CD8-positive, alpha-beta memory T cell (primary cell): ENCODE data around the gene ZNF546. TPM values are rescaled to one million over a fixed set of nuclear protein-coding genes. Genes with fewer than 3 reads are reported as not detected.
A peak's percentile ranks its signal among the peaks of the same experiment; 100 is the strongest.

Source experiments
- CTCF ChIA-PET: fragments of 350-600 bp; sonication (Branson Sonifier 250); formaldehyde crosslinking; loops from one replicate; lab custom pipeline; 2021; ENCODE audit warnings: antibody characterized with exemption; lab: Charles Lee
- POLR2A ChIA-PET: fragments of 350-600 bp; sonication (Branson Sonifier 250); formaldehyde crosslinking; loops from one replicate; lab custom pipeline; 2021; ENCODE audit warnings: antibody characterized with exemption; lab: Charles Lee
- DNase-seq, 5 donors: peaks; one replicate each; pipeline versions ENCODE4 v3.0.0 to v3.0.0-alpha.2; 2020 to 2022; ENCODE audit warnings: mixed read lengths in 1 of 5
- H3K27ac ChIP-seq: one replicate; pipeline ENCODE4 v1.7.0; 2013; ENCODE audit warnings: low read depth, mild to moderate bottlenecking, low read length, moderate library complexity
- H3K27me3 ChIP-seq: 2 replicates; pipeline ENCODE4 v1.7.0; 2013; ENCODE audit warnings: low read length, mild to moderate bottlenecking; ENCODE audit not compliant: insufficient read depth, poor library complexity, severe bottlenecking
- H3K36me3 ChIP-seq: 2 replicates; pipeline ENCODE4 v1.7.0; 2013; ENCODE audit warnings: mild to moderate bottlenecking, low read length, moderate library complexity; ENCODE audit not compliant: insufficient read depth
- H3K4me1 ChIP-seq: 2 replicates; pipeline ENCODE4 v1.7.0; 2013; ENCODE audit warnings: mild to moderate bottlenecking, low read length, moderate library complexity; ENCODE audit not compliant: insufficient read depth
- H3K4me3 ChIP-seq: 2 replicates; pipeline ENCODE4 v1.7.0; 2013; ENCODE audit warnings: mild to moderate bottlenecking, low read length
- H3K9me3 ChIP-seq: 2 replicates; pipeline ENCODE4 v1.7.0; 2013; ENCODE audit warnings: mild to moderate bottlenecking, low read length
- H3K27ac Mint-ChIP-seq, 8 donors: one replicate each; pipeline ENCODE4 v1.8.0; 2020 to 2021; ENCODE audit warnings: mixed read lengths in 8 of 8, mild to moderate bottlenecking in 6 of 8, inconsistent platforms in 3 of 8, moderate library complexity in 3 of 8
- H3K27me3 Mint-ChIP-seq, 2 donors: one replicate each; pipeline ENCODE4 v1.8.0; 2020 to 2021; ENCODE audit warnings: mixed read lengths in 2 of 2, mild to moderate bottlenecking in 1 of 2, moderate library complexity in 1 of 2
- H3K36me3 Mint-ChIP-seq, 3 donors: one replicate each; pipeline ENCODE4 v1.8.0; 2020 to 2021; ENCODE audit warnings: mixed read lengths in 3 of 3, inconsistent platforms in 1 of 3, mild to moderate bottlenecking in 1 of 3
- H3K4me1 Mint-ChIP-seq, 3 donors: one replicate each; pipeline ENCODE4 v1.8.0; 2020 to 2021; ENCODE audit warnings: mixed read lengths in 3 of 3, inconsistent platforms in 1 of 3, mild to moderate bottlenecking in 1 of 3
- H3K4me3 Mint-ChIP-seq, 7 donors: one replicate each; pipeline ENCODE4 v1.8.0; 2020 to 2021; ENCODE audit warnings: mixed read lengths in 7 of 7, mild to moderate bottlenecking in 6 of 7, moderate library complexity in 4 of 7, inconsistent platforms in 2 of 7
- H3K9me3 Mint-ChIP-seq, 5 donors: one replicate each; pipeline ENCODE4 v1.8.0; 2020 to 2022; ENCODE audit warnings: mixed read lengths in 5 of 5, mild to moderate bottlenecking in 3 of 5, moderate library complexity in 2 of 5, inconsistent platforms in 1 of 5
- polyA plus RNA-seq: library from polyadenylated mRNA; unstranded; fragments of 300-500 nt; fragmentation: Illumina TruSeq; gene quantifications from one replicate; pipeline ENCODE4 v1.2.3, GENCODE V29; 2021
- total RNA-seq, 2 experiments: library from RNA; stranded (reverse); gene quantifications; one replicate each; pipeline ENCODE4 v1.2.3, GENCODE V29; 2021

ZNF546 gene
- total and polyA plus RNA-seq, 3 experiments from 2014 or later, result 4.8 to 6.6 (median 5.0) TPM

DNA sequence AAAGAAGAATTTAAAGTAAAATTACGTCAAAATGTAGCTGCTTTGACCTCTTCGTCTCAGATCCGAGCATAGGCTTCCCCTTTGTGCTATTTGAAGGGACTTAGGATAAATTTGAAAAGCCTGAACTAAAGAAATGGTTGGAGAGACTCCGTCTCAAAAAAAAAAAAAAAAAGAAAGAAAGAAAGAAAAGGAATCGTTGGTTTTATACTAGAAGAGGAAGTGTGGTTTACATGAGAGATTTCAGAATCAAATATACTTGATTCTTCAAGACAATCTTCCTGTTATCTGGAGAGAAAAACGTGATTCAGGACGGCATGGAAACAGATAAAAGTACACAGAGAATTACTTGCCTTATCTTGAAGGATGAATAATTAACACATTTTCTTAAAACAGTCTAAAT, 59.6 kb downstream of the ZNF546 start:
- Mint-ChIP-seq H3K9me3 (peaks cover 17 to 22% (median 19%) of the 10 kb centered on the region in 5 donors), H3K36me3 (peaks cover 5 to 15% (median 12%) of the 10 kb centered on the region in 3 donors), H3K27me3 (peaks cover 11 to 14% of the 10 kb centered on the region in 2 donors), H3K4me1 (peaks cover 45 to 59% (median 57%) of the 10 kb centered on the region in 3 donors), H3K4me3 (peak overlapping the region; percentile 94 to 100 (median 100)), H3K27ac (peak overlapping the region; percentile 72 to 100 (median 98))
- Histone ChIP-seq H3K27me3 (no peaks in the 10 kb centered on the region), H3K36me3 (no peaks in the 10 kb centered on the region), H3K4me1 (peaks cover 16% of the 10 kb centered on the region), H3K9me3 (peaks cover 5% of the 10 kb centered on the region), H3K4me3 (peak overlapping the region; percentile 84), H3K27ac (peak overlapping the region; percentile 72)
- ChIA-PET CTCF (interaction anchor here (1.4 to 2.2 kb wide), 1 partner anchor 86 kb away, joined by 4 to 6 read pairs; the partner anchor contains the start of gene PSMC4), POLR2A (interaction anchor here (1.3 kb wide), 1 partner anchor 86 kb away, joined by 3 read pairs; the partner anchor contains the start of gene PSMC4)
- DNase-seq, result no peak

DNA sequence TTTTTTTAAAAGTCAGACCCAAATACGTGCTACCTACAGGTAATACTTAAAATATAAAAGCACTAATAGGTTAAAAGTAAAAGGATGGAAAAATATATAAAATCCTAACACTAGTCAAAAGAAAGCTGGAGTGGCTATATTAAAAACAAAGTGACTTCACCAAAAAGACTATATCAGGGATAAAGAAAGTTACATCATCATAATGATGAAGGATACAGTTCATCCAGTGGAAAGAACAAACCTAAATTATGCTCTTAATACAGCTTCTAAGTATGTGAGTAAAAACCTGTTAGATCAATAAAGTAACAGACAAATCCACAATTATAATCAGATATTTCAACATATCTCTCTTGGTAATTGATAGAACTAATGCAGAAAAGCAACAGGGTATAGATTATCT, 60.3 kb downstream of the ZNF546 start:
- ChIA-PET CTCF (interaction anchor here (2.2 kb wide), 1 partner anchor 87 kb away, joined by 4 read pairs; the partner anchor contains the start of gene PSMC4), POLR2A (interaction anchor here (1.3 to 1.5 kb wide), 2 partner anchors 34 to 87 kb away, joined by 3 to 4 read pairs; partner anchors contain the start of genes PSMC4 and ZNF780A)
- Mint-ChIP-seq H3K27me3 (peaks cover 11 to 14% of the 10 kb centered on the region in 2 donors), H3K9me3 (peaks cover 17 to 28% (median 23%) of the 10 kb centered on the region in 5 donors), H3K4me1 (peaks cover 43 to 54% (median 52%) of the 10 kb centered on the region in 3 donors), H3K27ac (no peak overlapping the region), H3K36me3 (peaks cover 5 to 13% (median 10%) of the 10 kb centered on the region in 3 donors), H3K4me3 (peak overlapping the region; percentile 94 to 100 (median 100))
- H3K9me3 ChIP-seq, result peaks cover 5% of the 10 kb centered on the region
- no peaks in the 10 kb centered on the region for H3K36me3 ChIP-seq
- no peak overlapping the region for H3K4me3 ChIP-seq
- H3K4me1 ChIP-seq, result peaks cover 16% of the 10 kb centered on the region
- H3K27ac ChIP-seq, result no peak overlapping the region
- no peaks in the 10 kb centered on the region for H3K27me3 ChIP-seq
- DNase-seq, result no peak

- CTCF ChIA-PET, result no interaction called here
- Histone ChIP-seq H3K36me3 (no peaks in the 10 kb centered on the region), H3K27me3 (no peaks in the 10 kb centered on the region), H3K4me3 (no peak overlapping the region), H3K27ac (no peak overlapping the region), H3K9me3 (peaks cover 5% of the 10 kb centered on the region), H3K4me1 (peaks cover 7% of the 10 kb centered on the region)
- Mint-ChIP-seq H3K9me3 (peaks cover 28 to 41% (median 40%) of the 10 kb centered on the region in 5 donors), H3K27ac (no peak overlapping the region), H3K36me3 (peaks cover 1 to 11% (median 10%) of the 10 kb centered on the region in 3 donors), H3K27me3 (peaks cover 17% of the 10 kb centered on the region in 2 donors), H3K4me1 (peaks cover 18 to 29% (median 27%) of the 10 kb centered on the region in 3 donors), H3K4me3 (no peak overlapping the region)
- DNase-seq, result no peak
- POLR2A ChIA-PET, result no interaction called here
Observed at GRCh38 chr19:40059624-40060023, 62.8 kb downstream of the ZNF546 start.

DNA sequence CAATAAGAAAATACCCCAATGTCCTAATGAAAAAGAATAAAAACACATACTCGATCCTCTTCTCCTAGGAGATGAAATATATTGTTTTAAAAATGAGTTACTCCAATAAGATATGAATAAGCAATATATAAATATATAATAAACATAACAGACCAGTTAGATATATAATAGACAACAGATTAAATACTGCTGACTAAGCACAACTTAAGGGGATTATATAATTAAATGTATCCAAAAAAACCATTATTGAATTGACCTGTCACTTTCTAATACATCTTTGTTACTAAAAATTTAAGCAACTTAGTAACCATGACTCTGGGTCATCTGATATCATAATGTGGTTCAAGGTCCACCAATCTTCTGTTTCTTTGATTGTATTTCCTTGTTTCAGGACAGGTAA, 73.2 kb downstream of the ZNF546 start:
- H3K27ac ChIP-seq, result no peak overlapping the region
- H3K27me3 Mint-ChIP-seq, result no peaks in the 10 kb centered on the region
- H3K4me1 Mint-ChIP-seq, result no peaks in the 10 kb centered on the region
- H3K9me3 ChIP-seq, result peaks cover 12% of the 10 kb centered on the region
- H3K27me3 ChIP-seq, result no peaks in the 10 kb centered on the region
- H3K36me3 Mint-ChIP-seq, result peaks cover 9 to 43% (median 26%) of the 10 kb centered on the region in 3 donors
- H3K9me3 Mint-ChIP-seq, result peaks cover 7 to 39% (median 27%) of the 10 kb centered on the region in 5 donors
- DNase-seq, result no peak
- H3K4me3 ChIP-seq, result no peak overlapping the region
- H3K36me3 ChIP-seq, result peaks cover 11% of the 10 kb centered on the region
- H3K27ac Mint-ChIP-seq, result no peak overlapping the region
- no peak overlapping the region for H3K4me3 Mint-ChIP-seq
- H3K4me1 ChIP-seq, result no peaks in the 10 kb centered on the region
- POLR2A ChIA-PET, result no interaction called here
- CTCF ChIA-PET, result no interaction called here

Other genes starting within 250 kb of the ZNF546 start
- not detected for gene LEUTX, start 218.2 kb upstream of the ZNF546 start, total RNA-seq
- gene LEUTX, start 218.2 kb upstream of the ZNF546 start, polyA plus RNA-seq, result not detected
- gene DYRK1B, start 162.9 kb upstream of the ZNF546 start, total RNA-seq, result 1 to 10 TPM; 7.9 to 9.1 TPM
- gene DYRK1B, start 162.9 kb upstream of the ZNF546 start, polyA plus RNA-seq, result 15.3 TPM
- 100 to 1,000 TPM; 661 to 682 TPM for gene FBL, start 150.7 kb upstream of the ZNF546 start, total RNA-seq
- gene FBL, start 150.7 kb upstream of the ZNF546 start, polyA plus RNA-seq, result 182 TPM
- gene FCGBP, start 62.4 kb upstream of the ZNF546 start, total RNA-seq, result 1 to 10 TPM; 7.0 to 7.9 TPM
- gene FCGBP, start 62.4 kb upstream of the ZNF546 start, polyA plus RNA-seq, result 2.7 TPM
- 100 to 1,000 TPM; 170 to 179 TPM for gene PSMC4, start 25.9 kb upstream of the ZNF546 start, total RNA-seq
- 114 TPM for gene PSMC4, start 25.9 kb upstream of the ZNF546 start, polyA plus RNA-seq
- 10 to 100 TPM; 16.8 to 21.3 TPM for gene ZNF780B, start 59.2 kb downstream of the ZNF546 start, total RNA-seq
- gene ZNF780B, start 59.2 kb downstream of the ZNF546 start, polyA plus RNA-seq, result 12.0 TPM
- gene ZNF780A, start 93.9 kb downstream of the ZNF546 start, total RNA-seq, result 10 to 100 TPM; 18.9 to 19.5 TPM
- 23.2 TPM for gene ZNF780A, start 93.9 kb downstream of the ZNF546 start, polyA plus RNA-seq
- 10 to 100 TPM; 13.9 to 15.4 TPM for gene MAP3K10, start 194.4 kb downstream of the ZNF546 start, total RNA-seq
- gene MAP3K10, start 194.4 kb downstream of the ZNF546 start, polyA plus RNA-seq, result 1.3 TPM
- gene TTC9B, start 221.3 kb downstream of the ZNF546 start, total RNA-seq, result not detected
- gene TTC9B, start 221.3 kb downstream of the ZNF546 start, polyA plus RNA-seq, result not detected
- gene CCNP, start 229.6 kb downstream of the ZNF546 start, total RNA-seq, result under 1 TPM in 1 of 2 experiments, not detected in 1; 0.11 TPM
- gene CCNP, start 229.6 kb downstream of the ZNF546 start, polyA plus RNA-seq, result not detected